Muscle of leg (tissue), 11 donors: ENCODE data around the gene COL5A1. TPM values are rescaled to one million over a fixed set of nuclear protein-coding genes. Genes with fewer than 3 reads are reported as not detected.
"Not testable (repeated sequence)": the region's sequence is repeated elsewhere in the genome, so short reads cannot be mapped to it uniquely, and the experiment has no call there.

Experiments
- DNase-seq: peaks from one replicate; pipeline ENCODE4 v3.0.0; 2013
- H3K27ac ChIP-seq: one replicate; pipeline ENCODE4 v1.5.1; 2013; ENCODE audit warnings: mild to moderate bottlenecking, low read length, control low read depth
- H3K27me3 ChIP-seq: one replicate; pipeline ENCODE4 v1.6.1; 2013; ENCODE audit warnings: low read length; ENCODE audit not compliant: control insufficient read depth, insufficient read depth
- H3K36me3 ChIP-seq: one replicate; pipeline ENCODE4 v1.6.1; 2013; ENCODE audit warnings: low read length; ENCODE audit not compliant: control insufficient read depth, insufficient read depth
- H3K4me1 ChIP-seq: one replicate; pipeline ENCODE4 v1.6.1; 2013; ENCODE audit warnings: low read length; ENCODE audit not compliant: control insufficient read depth, insufficient read depth
- H3K4me3 ChIP-seq: one replicate; pipeline ENCODE4 v1.5.1; 2013; ENCODE audit warnings: low read length, control low read depth
- H3K9me3 ChIP-seq: replicated peaks from 2 replicates; pipeline ENCODE4 v1.6.1; 2013; ENCODE audit warnings: low read depth, low read length; ENCODE audit not compliant: control insufficient read depth
- WGBS: methylation state at CpG from one replicate; pipeline ENCODE4 v1.1.5; 2013; ENCODE audit warnings: missing lambda C conversion rate; ENCODE audit not compliant: insufficient coverage; 5-methylcytosine and 5-hydroxymethylcytosine counted together
- polyA plus RNA-seq, 8 donors: library from polyadenylated mRNA; unstranded; fragments of 120-200 nt; gene quantifications; one replicate each; pipeline versions ENCODE4 v1.2.1 to v1.2.3, GENCODE V29; 2013; ENCODE audit warnings: inconsistent platforms in 1 of 8, low replicate concordance in 1 of 8; ENCODE audit not compliant: insufficient read length in 8 of 8, insufficient read depth in 1 of 8
- total RNA-seq: library from RNA; stranded (reverse); fragments of 120-200 nt; gene quantifications from one replicate; pipeline ENCODE4 v1.2.4, GENCODE V29; 2013

COL5A1 gene
- total and polyA plus RNA-seq, 9 donors: 293 to 921 (median 564) TPM

DNA sequence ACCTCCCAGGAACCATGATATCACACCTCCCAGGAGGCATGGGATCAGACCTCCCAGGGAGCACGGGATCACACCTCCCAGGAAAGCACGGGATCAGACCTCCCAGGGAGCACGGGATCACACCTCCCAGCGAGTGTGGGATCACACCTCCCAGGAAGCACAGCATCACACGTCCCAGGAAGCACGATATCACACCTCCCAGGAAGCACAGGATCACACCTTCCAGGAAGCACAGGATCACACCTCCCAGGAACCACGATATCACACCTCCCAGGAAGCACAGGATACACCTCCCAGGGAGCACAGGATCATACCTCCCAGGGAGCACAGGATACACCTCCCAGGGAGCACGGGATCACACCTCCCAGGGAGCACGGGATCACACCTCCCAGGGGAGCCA, 209.0 kb downstream of the COL5A1 start:
- WGBS: 86% methylated on average over 7 of the region's 9 CpGs

GRCh38 chr9:134851020-134851419, 209.4 kb downstream of the COL5A1 start:
- Histone ChIP-seq H3K27me3 (no peaks in the 10 kb centered on the region), H3K27ac (no peak overlapping the region), H3K9me3 (peaks cover 16% of the 10 kb centered on the region), H3K36me3 (no peaks in the 10 kb centered on the region), H3K4me1 (peaks cover 3% of the 10 kb centered on the region), H3K4me3 (no peak overlapping the region)
- DNase-seq: no peak
- WGBS: 87% methylated on average over 7 of the region's 12 CpGs

More for the DNA sequence above, 209.0 kb downstream of the COL5A1 start:
- H3K36me3 ChIP-seq: peaks cover 2% of the 10 kb centered on the region
- no peaks in the 10 kb centered on the region for H3K27me3 ChIP-seq
- no peak overlapping the region for H3K27ac ChIP-seq
- peaks cover 3% of the 10 kb centered on the region for H3K4me1 ChIP-seq
- DNase-seq: no peak
- H3K4me3 ChIP-seq: no peak overlapping the region
- peaks cover 16% of the 10 kb centered on the region for H3K9me3 ChIP-seq

GRCh38 chr9:134852906-134853654, 211.5 kb downstream of the COL5A1 start:
- Histone ChIP-seq H3K36me3 (no peaks in the 10 kb centered on the region), H3K4me1 (peaks cover under 1% of the 10 kb centered on the region), H3K27me3 (no peaks in the 10 kb centered on the region), H3K9me3 (peaks cover 16% of the 10 kb centered on the region), H3K27ac (no peak overlapping the region), H3K4me3 (no peak overlapping the region)
- DNase-seq: peak; percentile 31
- WGBS: 66% methylated on average over 3 of the region's 6 CpGs

DNA sequence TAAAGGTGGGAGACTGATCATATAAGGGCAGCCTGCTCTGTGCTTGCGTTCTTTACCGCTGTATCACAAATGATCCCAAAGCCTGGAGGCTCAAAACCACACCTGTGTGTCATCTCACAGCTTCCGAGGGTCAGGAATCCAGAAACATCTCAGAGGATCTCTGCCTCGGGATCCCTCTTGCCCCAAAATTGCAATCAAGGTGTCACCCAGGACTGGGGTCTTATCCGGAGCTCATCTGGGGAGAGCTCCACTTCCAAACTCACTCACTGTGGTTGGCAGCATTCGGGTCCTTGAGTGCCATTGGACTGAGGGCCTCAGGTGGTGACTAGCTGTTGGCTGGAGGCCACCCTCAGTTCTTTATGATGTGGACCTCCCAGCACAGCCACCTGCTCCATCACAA, 212.3 kb downstream of the COL5A1 start:
- Histone ChIP-seq H3K36me3 (no peaks in the 10 kb centered on the region), H3K9me3 (peaks cover 10% of the 10 kb centered on the region), H3K27ac (no peak overlapping the region), H3K27me3 (peaks cover 3% of the 10 kb centered on the region), H3K4me3 (no peak overlapping the region), H3K4me1 (no peaks in the 10 kb centered on the region)
- WGBS: 75% methylated on average over 4 of the region's 6 CpGs
- peak; percentile 22 for DNase-seq

GRCh38 chr9:134854541-134854981, 213.0 kb downstream of the COL5A1 start:
- peak; percentile 12 for DNase-seq
- peaks cover 3% of the 10 kb centered on the region for H3K27me3 ChIP-seq
- no peaks in the 10 kb centered on the region for H3K36me3 ChIP-seq
- H3K4me1 ChIP-seq: no peaks in the 10 kb centered on the region
- peaks cover 10% of the 10 kb centered on the region for H3K9me3 ChIP-seq
- H3K4me3 ChIP-seq: no peak overlapping the region
- H3K27ac ChIP-seq: no peak overlapping the region
- WGBS: 100% methylated on average over 3 of the region's 11 CpGs

DNA sequence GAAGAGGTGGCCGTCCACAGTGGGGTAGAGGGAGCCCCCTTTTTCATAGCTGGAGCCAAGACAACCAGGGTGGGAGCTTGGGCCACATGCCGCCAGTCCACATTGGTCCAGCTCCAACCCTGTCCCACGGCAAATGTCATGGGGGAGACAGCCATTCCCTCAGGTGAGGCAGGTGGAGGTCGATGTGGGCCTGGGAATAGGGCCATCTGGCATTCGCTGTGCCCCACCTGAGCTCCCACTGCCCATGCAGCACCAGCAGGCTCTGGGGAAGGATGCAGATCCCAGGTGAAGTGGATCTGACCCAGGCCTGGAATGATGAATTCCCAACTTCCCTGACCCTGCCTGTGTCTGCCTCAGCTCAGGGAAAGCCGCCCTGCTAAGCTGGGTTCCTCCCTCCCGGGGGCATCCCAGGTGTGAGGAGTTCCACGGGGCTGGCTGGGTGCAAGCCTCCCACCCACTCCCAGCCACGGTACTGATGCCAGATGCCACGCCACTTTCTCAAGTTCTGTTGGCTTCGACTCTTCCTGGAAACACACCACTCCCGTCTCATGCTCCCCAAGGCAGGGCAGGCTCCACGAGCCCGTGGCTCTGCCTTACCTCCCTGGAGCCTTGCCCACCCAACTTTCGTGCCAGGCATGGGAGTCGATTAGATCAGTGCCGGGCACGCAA, 213.8 kb downstream of the COL5A1 start:
- Histone ChIP-seq H3K9me3 (peaks cover 8% of the 10 kb centered on the region), H3K27ac (no peak overlapping the region), H3K4me3 (no peak overlapping the region), H3K27me3 (peaks cover 3% of the 10 kb centered on the region), H3K4me1 (no peaks in the 10 kb centered on the region), H3K36me3 (no peaks in the 10 kb centered on the region)
- WGBS: 84% methylated on average over 17 of the region's 18 CpGs
- DNase-seq: no peak

DNA sequence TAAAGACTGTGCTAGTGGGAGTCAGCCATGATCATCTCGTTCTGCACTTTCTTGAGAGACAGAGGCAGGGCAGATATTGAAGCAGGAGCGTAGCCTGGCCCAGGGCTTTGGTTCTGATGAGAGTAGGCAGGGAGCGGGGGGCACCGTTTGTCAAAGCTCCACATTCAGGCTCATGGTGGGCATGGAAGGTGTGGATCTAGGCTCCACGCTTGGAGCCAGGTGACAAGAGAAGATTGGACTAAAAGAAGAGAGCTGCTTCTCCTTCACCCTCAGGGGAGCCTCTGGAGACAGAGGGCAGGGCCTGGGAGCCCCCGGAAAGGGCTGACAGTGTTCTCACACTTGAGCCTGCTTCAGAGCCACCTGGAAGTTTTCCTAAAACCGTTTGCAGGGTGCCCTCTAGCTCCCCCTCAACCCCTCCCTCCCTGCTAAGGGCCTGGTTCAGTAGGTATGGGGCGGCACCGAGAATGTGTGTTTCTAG, 214.3 kb downstream of the COL5A1 start:
- H3K4me3 ChIP-seq: no peak overlapping the region
- H3K4me1 ChIP-seq: no peaks in the 10 kb centered on the region
- peaks cover 6% of the 10 kb centered on the region for H3K9me3 ChIP-seq
- no peak overlapping the region for H3K27ac ChIP-seq
- no peaks in the 10 kb centered on the region for H3K36me3 ChIP-seq
- DNase-seq: no peak
- H3K27me3 ChIP-seq: peaks cover 3% of the 10 kb centered on the region
- 79% methylated on average over 2 of the region's 9 CpGs for WGBS

DNA sequence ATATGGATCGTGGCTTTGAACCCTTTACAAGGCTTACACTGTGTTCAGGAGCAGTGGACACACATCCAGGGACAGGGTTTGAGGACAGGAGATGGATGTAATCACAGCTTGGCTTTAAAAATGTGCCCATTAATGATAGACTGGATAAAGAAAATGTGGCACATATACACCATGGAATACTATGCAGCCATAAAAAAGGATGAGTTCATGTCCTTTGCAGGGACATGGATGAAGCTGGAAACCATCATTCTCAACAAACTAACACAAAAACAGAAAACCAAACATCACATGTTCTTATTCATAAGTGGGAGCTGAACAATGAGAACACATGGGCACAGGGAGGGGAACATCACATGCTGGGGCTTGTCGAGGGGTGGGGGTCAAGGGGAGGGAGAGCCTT, 215.8 kb downstream of the COL5A1 start:
- not testable (repeated sequence) for DNase-seq, H3K4me1 ChIP-seq, H3K36me3 ChIP-seq, H3K27me3 ChIP-seq, H3K4me3 ChIP-seq, H3K9me3 ChIP-seq, H3K27ac ChIP-seq
- WGBS: 100% methylated on average over 1 of the region's 2 CpGs

DNA sequence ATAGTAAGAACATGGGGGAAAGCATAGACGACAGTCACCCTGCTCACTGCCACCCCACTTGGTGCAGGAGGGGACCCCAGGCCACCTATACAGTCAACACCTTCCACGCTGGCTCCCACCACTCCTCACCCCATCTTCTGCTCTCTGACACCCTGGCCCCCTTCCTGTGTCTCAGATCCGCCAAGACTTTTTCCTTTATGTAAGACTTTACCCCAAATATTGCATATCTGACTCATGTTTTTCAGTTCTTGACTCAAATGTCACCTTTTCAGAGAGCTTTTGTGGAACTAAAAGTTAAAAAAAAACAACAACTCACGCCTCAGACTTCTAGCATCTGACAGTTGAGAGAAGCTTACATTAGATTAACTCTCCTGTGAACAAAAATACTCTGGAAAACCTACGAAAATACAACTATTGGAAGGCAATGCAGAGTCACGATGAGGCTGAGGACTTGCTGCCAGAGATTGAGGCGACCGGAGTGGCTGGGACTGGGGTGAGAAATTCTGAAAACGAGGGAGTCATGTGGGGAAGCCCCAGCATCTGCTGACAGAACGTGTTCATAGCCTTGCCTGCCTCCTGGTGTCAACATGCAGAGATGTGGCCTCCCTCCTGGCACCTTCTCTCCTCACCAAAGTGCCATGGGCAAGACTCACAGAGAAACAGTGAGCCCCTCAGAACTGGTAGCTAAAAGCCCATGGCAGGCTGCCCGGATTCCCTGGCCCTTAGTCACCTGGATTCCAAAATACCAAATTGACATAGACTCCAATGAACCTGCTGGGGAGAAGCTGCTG, 216.6 kb downstream of the COL5A1 start:
- Histone ChIP-seq H3K4me1 (no peaks in the 10 kb centered on the region), H3K4me3 (no peak overlapping the region), H3K27ac (no peak overlapping the region), H3K9me3 (peaks cover 8% of the 10 kb centered on the region), H3K27me3 (peaks cover 3% of the 10 kb centered on the region), H3K36me3 (no peaks in the 10 kb centered on the region)
- DNase-seq: no peak
- 64% methylated on average over 7 of the region's 11 CpGs for WGBS

- no peak for DNase-seq
- Histone ChIP-seq H3K9me3 (peaks cover 8% of the 10 kb centered on the region), H3K4me3 (no peak overlapping the region), H3K4me1 (peaks cover 9% of the 10 kb centered on the region), H3K27me3 (peaks cover 3% of the 10 kb centered on the region), H3K27ac (no peak overlapping the region), H3K36me3 (no peaks in the 10 kb centered on the region)
- 63% methylated on average over 5 of the region's 13 CpGs for WGBS
Measured at GRCh38 chr9:134860510-134860909, 218.9 kb downstream of the COL5A1 start.
